C4-2B (cell line): Measurements from ENCODE around the gene AFG3L2.

Experiments used
- H3K27ac ChIP-seq: fragments of 450-650 bp; 2 replicates; pipeline ENCODE4 v1.5.1; 2017
- ZFX ChIP-seq: fragments of 450-650 bp; IDR thresholded peaks from 2 replicates; pipeline ENCODE4 v1.6.1; 2017
- TF ChIP-seq, protein P1 (sequence below): fragments of 450-650 bp; conservative IDR thresholded peaks from 2 replicates; pipeline ENCODE4 v1.5.1; 2017; ENCODE audit warnings: mild to moderate bottlenecking

The AFG3L2 gene

DNA sequence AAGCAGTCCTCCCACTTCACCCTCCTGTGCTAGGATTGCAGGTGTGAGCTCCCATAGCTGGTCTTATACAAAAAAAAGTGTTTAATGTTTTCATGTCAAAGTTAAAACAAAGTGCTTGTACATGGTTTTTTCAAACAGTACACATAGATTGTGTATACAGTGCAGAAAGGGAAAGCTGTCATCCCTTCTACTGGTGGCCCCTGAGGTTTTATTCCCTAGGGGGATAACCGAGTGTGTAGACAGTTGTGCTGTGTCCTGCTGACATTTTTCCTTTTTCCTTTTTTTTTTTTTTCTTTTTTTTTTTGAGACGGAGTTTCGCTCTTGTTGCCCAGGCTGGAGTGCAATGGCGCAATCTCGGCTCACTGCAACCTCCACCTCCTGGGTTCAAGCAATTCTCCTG lies 58.2 kb downstream of the AFG3L2 start:
- TF ChIP-seq, protein P1, sequence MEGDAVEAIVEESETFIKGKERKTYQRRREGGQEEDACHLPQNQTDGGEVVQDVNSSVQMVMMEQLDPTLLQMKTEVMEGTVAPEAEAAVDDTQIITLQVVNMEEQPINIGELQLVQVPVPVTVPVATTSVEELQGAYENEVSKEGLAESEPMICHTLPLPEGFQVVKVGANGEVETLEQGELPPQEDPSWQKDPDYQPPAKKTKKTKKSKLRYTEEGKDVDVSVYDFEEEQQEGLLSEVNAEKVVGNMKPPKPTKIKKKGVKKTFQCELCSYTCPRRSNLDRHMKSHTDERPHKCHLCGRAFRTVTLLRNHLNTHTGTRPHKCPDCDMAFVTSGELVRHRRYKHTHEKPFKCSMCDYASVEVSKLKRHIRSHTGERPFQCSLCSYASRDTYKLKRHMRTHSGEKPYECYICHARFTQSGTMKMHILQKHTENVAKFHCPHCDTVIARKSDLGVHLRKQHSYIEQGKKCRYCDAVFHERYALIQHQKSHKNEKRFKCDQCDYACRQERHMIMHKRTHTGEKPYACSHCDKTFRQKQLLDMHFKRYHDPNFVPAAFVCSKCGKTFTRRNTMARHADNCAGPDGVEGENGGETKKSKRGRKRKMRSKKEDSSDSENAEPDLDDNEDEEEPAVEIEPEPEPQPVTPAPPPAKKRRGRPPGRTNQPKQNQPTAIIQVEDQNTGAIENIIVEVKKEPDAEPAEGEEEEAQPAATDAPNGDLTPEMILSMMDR = no peak
- no peak for TF ChIP-seq ZFX
- H3K27ac ChIP-seq = no peak overlapping the region

DNA sequence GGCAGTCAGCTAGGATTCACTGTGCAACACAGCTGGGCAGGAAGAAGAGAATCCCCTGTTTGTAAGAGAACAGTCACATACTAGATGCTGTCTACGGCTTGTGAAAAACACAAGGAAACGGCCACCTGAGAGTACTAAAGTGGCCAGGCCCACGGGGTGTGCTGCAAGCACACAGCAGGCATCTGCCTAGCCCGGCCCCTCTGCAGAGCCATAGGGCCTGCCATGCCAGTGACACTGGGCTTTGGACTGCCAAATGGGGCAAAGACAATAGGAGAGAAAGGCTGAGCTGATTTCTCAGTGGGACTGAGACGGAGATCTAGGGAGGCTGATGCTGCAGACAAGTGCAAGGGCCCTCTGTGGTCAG lies 58.7 kb downstream of the AFG3L2 start:
- no peak overlapping the region for H3K27ac ChIP-seq
- TF ChIP-seq ZFX = no peak
- TF ChIP-seq, protein P1 = no peak

DNA sequence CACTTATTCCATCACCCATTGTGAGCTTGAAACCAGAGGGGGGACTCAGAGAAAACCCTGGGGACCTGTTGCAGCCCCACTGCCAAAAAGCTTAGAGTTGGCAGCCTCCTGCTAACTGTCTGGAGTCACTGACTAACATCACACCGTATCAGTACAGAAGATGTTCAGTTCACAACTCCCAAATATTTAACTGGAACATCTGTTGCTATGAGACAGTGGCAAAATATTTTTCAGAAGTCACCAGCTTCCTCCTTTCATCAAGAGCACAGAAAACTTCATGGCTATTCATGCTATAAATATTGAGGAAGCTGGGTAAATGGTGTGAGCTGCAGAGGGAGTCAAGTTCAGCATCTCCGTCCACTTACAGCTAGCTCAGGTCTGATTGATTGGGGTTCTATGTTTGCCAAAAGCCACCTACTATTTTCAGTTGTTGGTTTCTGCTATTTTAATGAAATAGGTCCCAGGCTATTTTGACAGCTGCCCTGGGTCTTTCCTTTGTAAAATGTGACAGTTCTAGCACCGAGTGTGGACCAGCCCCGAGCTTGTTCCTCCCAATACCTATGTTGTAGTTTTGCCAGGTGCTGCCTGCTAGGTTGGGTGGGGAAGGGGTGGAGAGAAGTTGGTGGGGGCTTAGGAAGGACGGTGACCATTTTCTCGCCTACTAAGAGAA lies 59.2 kb downstream of the AFG3L2 start:
- no peak overlapping the region for H3K27ac ChIP-seq
- no peak for TF ChIP-seq ZFX
- TF ChIP-seq, protein P1 = no peak

DNA sequence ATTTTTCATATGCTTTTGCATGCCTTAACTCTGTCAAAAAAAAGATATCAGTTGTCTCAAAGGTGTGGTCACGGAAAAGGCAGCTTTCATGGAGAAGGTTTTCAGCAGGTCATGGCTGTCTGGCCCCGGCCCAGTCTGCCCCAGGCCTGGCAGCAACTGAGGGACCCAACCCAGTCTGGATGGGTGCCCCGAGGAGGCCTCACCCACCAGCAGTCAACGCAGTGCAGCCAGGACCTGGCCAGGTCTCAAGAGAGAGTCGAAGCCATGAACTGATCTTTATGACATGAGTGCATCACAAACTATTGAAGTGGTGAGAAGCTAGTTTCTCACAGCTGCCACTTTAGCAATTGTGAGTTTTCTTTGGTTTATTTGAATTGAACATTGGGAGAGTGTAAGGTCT lies 61.1 kb downstream of the AFG3L2 start:
- H3K27ac ChIP-seq = no peak overlapping the region
- no peak for TF ChIP-seq ZFX
- TF ChIP-seq, protein P1 = no peak

DNA sequence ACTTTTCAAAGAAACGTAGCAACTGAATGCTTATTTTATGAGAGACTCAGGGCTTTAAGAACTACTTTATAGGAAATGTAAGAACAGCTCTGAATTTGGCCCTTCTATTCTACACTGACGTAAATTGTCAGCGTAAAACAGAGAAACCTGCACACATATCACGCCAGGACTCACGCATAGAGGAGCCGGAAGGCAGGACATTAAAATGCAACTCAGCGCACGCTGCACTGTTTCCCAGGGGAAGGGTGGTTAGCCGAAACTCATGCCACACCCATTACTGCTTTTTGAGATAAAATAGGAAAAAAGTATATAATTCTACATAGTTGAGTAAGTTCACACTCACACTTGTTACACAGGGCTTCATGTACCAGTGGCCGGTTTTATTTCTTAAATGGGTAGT lies 61.5 kb downstream of the AFG3L2 start:
- H3K27ac ChIP-seq = no peak overlapping the region
- no peak for TF ChIP-seq ZFX
- TF ChIP-seq, protein P1 = no peak

DNA sequence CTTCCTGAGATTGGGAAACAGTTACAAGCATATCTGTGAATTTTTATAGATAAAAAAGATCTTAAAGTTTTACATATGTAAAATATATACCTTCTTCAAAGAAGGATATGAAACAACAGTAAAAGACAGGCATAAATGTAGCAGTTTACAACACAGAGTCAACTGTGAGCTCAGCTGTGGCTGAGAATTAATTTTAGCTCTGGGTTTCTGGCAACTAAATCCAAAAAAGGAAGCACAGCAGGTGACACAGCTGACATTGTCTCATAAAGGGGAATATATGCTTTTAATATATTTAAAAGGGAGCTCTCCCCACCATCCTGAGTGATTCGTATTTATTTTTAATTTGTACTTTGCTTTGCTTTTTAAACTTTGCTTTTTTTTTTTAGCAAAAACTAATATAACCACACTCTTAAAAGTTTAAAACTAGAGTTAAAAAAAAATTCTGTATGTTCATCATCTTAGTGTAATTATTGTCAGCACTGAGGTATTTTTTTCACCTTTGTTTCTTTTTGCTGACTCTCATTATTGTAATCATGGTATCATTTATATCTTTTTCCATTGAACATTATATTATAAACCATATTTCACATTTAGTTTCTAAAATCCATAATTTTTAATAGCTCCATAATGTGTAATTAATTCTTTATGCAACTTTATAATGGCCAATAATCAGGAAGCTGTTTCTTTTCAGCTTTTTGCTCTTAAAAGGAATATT lies 62.3 kb downstream of the AFG3L2 start:
- TF ChIP-seq ZFX = no peak
- TF ChIP-seq, protein P1 = no peak

DNA sequence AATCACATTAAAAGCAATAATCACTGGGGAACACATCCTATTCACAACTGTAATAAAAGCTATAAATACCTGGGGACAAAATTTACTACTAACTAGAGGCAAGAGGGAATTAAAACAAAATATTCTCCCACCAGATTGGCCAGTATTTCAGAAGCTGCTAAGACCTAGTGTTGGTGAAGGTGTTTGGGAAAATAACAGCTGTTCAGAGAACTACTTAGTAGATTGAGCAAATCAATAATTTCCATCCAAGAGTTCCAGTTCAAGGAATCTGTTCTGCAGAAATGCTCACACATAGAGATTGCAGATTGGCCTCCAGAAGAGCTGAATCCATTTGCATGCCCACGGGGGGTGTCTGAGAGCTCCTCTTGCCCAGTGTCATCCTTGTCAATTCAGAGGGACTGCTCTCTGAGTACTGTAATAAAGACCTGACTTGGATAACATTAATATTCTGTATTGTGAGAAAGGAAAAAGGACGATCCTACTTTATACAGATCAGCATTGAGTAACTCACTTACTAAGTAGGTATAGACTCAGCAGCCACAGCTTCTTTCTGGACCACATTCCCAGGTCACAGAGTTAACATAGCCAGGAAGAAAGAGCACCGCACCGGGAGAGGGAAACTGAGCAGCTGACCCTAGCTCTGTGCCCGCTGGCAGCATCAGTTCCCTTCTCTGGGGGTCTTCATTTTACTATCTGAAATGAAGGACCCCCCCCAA lies 63.3 kb downstream of the AFG3L2 start:
- H3K27ac ChIP-seq = no peak overlapping the region
- TF ChIP-seq ZFX = no peak
- TF ChIP-seq, protein P1 = no peak

More for the DNA sequence above, 62.3 kb downstream of the AFG3L2 start:
- H3K27ac ChIP-seq = no peak overlapping the region
